Endothelial cell (in vitro differentiated cells): ENCODE measurements around the gene SLC18A2. TPM values are rescaled to one million over a fixed set of nuclear protein-coding genes. Genes with fewer than 3 reads are reported as not detected.

ENCODE experiments used
- DNase-seq: peaks from one replicate; pipeline ENCODE4 v3.0.0; 2021; ENCODE audit warnings: low spot score
- H3K27ac Mint-ChIP-seq: one replicate; pipeline ENCODE4 v1.8.0; 2021; ENCODE audit warnings: mixed read lengths, inconsistent platforms; ENCODE audit not compliant: unreplicated experiment
- H3K27me3 Mint-ChIP-seq: one replicate; pipeline ENCODE4 v1.8.0; 2021; ENCODE audit warnings: mild to moderate bottlenecking, moderate library complexity, mixed read lengths, inconsistent platforms; ENCODE audit not compliant: unreplicated experiment
- H3K36me3 Mint-ChIP-seq: one replicate; pipeline ENCODE4 v1.8.0; 2021; ENCODE audit warnings: mild to moderate bottlenecking, low read depth, mixed read lengths, inconsistent platforms; ENCODE audit not compliant: unreplicated experiment
- H3K4me1 Mint-ChIP-seq: one replicate; pipeline ENCODE4 v1.8.0; 2021; ENCODE audit warnings: mild to moderate bottlenecking, mixed read lengths, inconsistent platforms; ENCODE audit not compliant: unreplicated experiment
- H3K4me3 Mint-ChIP-seq: one replicate; pipeline ENCODE4 v1.8.0; 2021; ENCODE audit warnings: mild to moderate bottlenecking, mixed read lengths, inconsistent platforms; ENCODE audit not compliant: unreplicated experiment
- H3K9me3 Mint-ChIP-seq: one replicate; pipeline ENCODE4 v1.8.0; 2021; ENCODE audit warnings: mixed read lengths, inconsistent platforms; ENCODE audit not compliant: unreplicated experiment
- CTCF ChIP-seq: fragments of 200-600 bp; sonication (generic); IDR thresholded peaks from one replicate; pipeline ENCODE4 v1.5.0; 2021; ENCODE audit warnings: antibody characterized with exemption; ENCODE audit not compliant: unreplicated experiment
- total RNA-seq: library from RNA; stranded (reverse); fragmentation: NEBNext Ultra II Directional; extraction: Animal tissue kit (Norgen Biotek cat#: 25700); gene quantifications from one replicate; pipeline ENCODE4 v1.2.1, GENCODE V29; 2021; ENCODE audit not compliant: unreplicated experiment

The SLC18A2 gene
- total RNA-seq, 1 donor from 2014 or later: 1.3 TPM

- no peak for TF ChIP-seq CTCF
- H3K36me3 Mint-ChIP-seq: no peaks in the 10 kb centered on the region
- DNase-seq: no peak
- no peak overlapping the region for H3K27ac Mint-ChIP-seq
- no peak overlapping the region for H3K4me3 Mint-ChIP-seq
- peaks cover 3% of the 10 kb centered on the region for H3K27me3 Mint-ChIP-seq
- H3K4me1 Mint-ChIP-seq: peaks cover 21% of the 10 kb centered on the region
- H3K9me3 Mint-ChIP-seq: no peaks in the 10 kb centered on the region
These were observed 22.0 kb downstream of the SLC18A2 start for GRCh38 chr10:117262903-117263293.

- peaks cover 4% of the 10 kb centered on the region for H3K27me3 Mint-ChIP-seq
- H3K27ac Mint-ChIP-seq: no peak overlapping the region
- peaks cover 8% of the 10 kb centered on the region for H3K4me1 Mint-ChIP-seq
- DNase-seq: no peak
- H3K36me3 Mint-ChIP-seq: no peaks in the 10 kb centered on the region
- no peaks in the 10 kb centered on the region for H3K9me3 Mint-ChIP-seq
- no peak overlapping the region for H3K4me3 Mint-ChIP-seq
- TF ChIP-seq CTCF: no peak
These were observed 23.9 kb downstream of the SLC18A2 start for GRCh38 chr10:117264782-117265181.

GRCh38 chr10:117266400-117266799 lies 25.5 kb downstream of the SLC18A2 start:
- H3K4me1 Mint-ChIP-seq: no peaks in the 10 kb centered on the region
- TF ChIP-seq CTCF: no peak
- H3K27me3 Mint-ChIP-seq: peaks cover 4% of the 10 kb centered on the region
- no peaks in the 10 kb centered on the region for H3K36me3 Mint-ChIP-seq
- no peak overlapping the region for H3K27ac Mint-ChIP-seq
- H3K9me3 Mint-ChIP-seq: no peaks in the 10 kb centered on the region
- no peak overlapping the region for H3K4me3 Mint-ChIP-seq
- no peak for DNase-seq

GRCh38 chr10:117266812-117267211 lies 25.9 kb downstream of the SLC18A2 start:
- H3K4me3 Mint-ChIP-seq: no peak overlapping the region
- TF ChIP-seq CTCF: no peak
- peaks cover 4% of the 10 kb centered on the region for H3K27me3 Mint-ChIP-seq
- no peaks in the 10 kb centered on the region for H3K9me3 Mint-ChIP-seq
- H3K27ac Mint-ChIP-seq: no peak overlapping the region
- H3K4me1 Mint-ChIP-seq: no peaks in the 10 kb centered on the region
- no peaks in the 10 kb centered on the region for H3K36me3 Mint-ChIP-seq
- DNase-seq: no peak

GRCh38 chr10:117268258-117268657 lies 27.3 kb downstream of the SLC18A2 start:
- no peak for DNase-seq
- Mint-ChIP-seq H3K36me3 (no peaks in the 10 kb centered on the region), H3K4me3 (no peak overlapping the region), H3K4me1 (peaks cover 3% of the 10 kb centered on the region), H3K27ac (no peak overlapping the region), H3K27me3 (peaks cover 4% of the 10 kb centered on the region), H3K9me3 (no peaks in the 10 kb centered on the region)
- no peak for TF ChIP-seq CTCF
